IMR-90 (cell line): ENCODE results near the gene KIF3B.

ENCODE experiments used
- BHLHE40 ChIP-seq: fragments of 150-350 bp; IDR thresholded peaks from 2 replicates; pipeline ENCODE4 v1.6.1; 2016; ENCODE audit warnings: mild to moderate bottlenecking, low read depth, low read length
- FOS ChIP-seq: fragments of 150-350 bp; IDR thresholded peaks from 2 replicates; pipeline ENCODE4 v1.6.1; 2016; ENCODE audit warnings: low read depth, low read length
- RAD21 ChIP-seq: IDR thresholded peaks from 2 replicates; pipeline ENCODE4 v1.6.1; 2012; ENCODE audit warnings: low read length, improper control_type of control experiment
- RFX5 ChIP-seq: IDR thresholded peaks from 2 replicates; pipeline ENCODE4 v1.8.0; 2012; ENCODE audit warnings: low read depth, mild to moderate bottlenecking, low read length, moderate library complexity
- SMC3 ChIP-seq: fragments of 150-350 bp; IDR thresholded peaks from 2 replicates; pipeline ENCODE4 v1.6.1; 2016; ENCODE audit warnings: low read depth, mild to moderate bottlenecking, antibody characterized with exemption, low read length, moderate library complexity
- TF ChIP-seq, protein P1 (sequence below): conservative IDR thresholded peaks from 2 replicates; pipeline ENCODE4 v1.5.1; 2012; ENCODE audit warnings: mild to moderate bottlenecking, low read depth, low read length, improper control_type of control experiment
- TF ChIP-seq, protein P2 (sequence below): fragments of 150-350 bp; IDR thresholded peaks from 2 replicates; pipeline ENCODE4 v1.6.1; 2016; ENCODE audit warnings: low read depth, mild to moderate bottlenecking, low read length, moderate library complexity, borderline replicate concordance

DNA sequence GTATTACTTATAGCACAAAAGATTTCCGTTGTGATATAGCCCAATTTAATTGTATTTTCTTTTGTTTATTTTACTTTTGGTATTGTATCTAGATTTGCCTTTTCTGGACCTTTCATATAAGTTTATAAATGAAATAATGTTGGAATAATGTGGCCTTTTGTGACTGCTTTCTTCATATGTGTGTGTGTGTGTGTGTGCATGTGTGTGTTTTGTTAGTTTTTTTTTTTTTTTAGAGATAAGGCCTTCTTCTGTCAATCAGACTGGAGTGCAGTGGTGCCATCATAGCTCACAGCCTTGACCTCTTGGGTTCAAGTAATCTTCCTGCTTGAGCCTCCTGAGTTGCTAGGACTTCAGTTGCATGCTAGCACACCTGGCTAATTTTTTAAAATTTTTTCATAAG lies 42.9 kb downstream of the KIF3B start:
- TF ChIP-seq, protein P1, sequence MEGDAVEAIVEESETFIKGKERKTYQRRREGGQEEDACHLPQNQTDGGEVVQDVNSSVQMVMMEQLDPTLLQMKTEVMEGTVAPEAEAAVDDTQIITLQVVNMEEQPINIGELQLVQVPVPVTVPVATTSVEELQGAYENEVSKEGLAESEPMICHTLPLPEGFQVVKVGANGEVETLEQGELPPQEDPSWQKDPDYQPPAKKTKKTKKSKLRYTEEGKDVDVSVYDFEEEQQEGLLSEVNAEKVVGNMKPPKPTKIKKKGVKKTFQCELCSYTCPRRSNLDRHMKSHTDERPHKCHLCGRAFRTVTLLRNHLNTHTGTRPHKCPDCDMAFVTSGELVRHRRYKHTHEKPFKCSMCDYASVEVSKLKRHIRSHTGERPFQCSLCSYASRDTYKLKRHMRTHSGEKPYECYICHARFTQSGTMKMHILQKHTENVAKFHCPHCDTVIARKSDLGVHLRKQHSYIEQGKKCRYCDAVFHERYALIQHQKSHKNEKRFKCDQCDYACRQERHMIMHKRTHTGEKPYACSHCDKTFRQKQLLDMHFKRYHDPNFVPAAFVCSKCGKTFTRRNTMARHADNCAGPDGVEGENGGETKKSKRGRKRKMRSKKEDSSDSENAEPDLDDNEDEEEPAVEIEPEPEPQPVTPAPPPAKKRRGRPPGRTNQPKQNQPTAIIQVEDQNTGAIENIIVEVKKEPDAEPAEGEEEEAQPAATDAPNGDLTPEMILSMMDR = no peak
- TF ChIP-seq FOS (no peak), RFX5 (no peak), SMC3 (no peak), RAD21 (no peak), BHLHE40 (no peak)
- TF ChIP-seq, protein P2, sequence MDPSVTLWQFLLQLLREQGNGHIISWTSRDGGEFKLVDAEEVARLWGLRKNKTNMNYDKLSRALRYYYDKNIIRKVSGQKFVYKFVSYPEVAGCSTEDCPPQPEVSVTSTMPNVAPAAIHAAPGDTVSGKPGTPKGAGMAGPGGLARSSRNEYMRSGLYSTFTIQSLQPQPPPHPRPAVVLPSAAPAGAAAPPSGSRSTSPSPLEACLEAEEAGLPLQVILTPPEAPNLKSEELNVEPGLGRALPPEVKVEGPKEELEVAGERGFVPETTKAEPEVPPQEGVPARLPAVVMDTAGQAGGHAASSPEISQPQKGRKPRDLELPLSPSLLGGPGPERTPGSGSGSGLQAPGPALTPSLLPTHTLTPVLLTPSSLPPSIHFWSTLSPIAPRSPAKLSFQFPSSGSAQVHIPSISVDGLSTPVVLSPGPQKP = no peak
